Right lobe of liver (tissue), 4 donors: ENCODE data around the gene RAB36.

Experiments
- POLR2A ChIP-seq: fragments of 450-650 bp; IDR thresholded peaks from one replicate; pipeline ENCODE4 v1.6.1; 2017; ENCODE audit warnings: antibody characterized with exemption, mild to moderate bottlenecking
- TF ChIP-seq, protein P1 (sequence below), 4 donors: fragments of 200-600 bp in 3 of 4; fragments of 450-650 bp in 1 of 4; IDR thresholded peaks; one replicate each; pipeline versions ENCODE4 v1.5.1 to v1.8.0; 2016 to 2022; ENCODE audit warnings: antibody characterized with exemption in 4 of 4, mild to moderate bottlenecking in 2 of 4
- donor health status: DM: no; HTN: no; CAD: no.
- donor health status: DM: no; HTN: no; CAD: no.
- donor health status: DM: no; HTN: yes; CAD: no.

GRCh38 chr22:23177197-23177596 is 31.9 kb downstream of the RAB36 start:
- TF ChIP-seq POLR2A = no peak
- TF ChIP-seq, protein P1, sequence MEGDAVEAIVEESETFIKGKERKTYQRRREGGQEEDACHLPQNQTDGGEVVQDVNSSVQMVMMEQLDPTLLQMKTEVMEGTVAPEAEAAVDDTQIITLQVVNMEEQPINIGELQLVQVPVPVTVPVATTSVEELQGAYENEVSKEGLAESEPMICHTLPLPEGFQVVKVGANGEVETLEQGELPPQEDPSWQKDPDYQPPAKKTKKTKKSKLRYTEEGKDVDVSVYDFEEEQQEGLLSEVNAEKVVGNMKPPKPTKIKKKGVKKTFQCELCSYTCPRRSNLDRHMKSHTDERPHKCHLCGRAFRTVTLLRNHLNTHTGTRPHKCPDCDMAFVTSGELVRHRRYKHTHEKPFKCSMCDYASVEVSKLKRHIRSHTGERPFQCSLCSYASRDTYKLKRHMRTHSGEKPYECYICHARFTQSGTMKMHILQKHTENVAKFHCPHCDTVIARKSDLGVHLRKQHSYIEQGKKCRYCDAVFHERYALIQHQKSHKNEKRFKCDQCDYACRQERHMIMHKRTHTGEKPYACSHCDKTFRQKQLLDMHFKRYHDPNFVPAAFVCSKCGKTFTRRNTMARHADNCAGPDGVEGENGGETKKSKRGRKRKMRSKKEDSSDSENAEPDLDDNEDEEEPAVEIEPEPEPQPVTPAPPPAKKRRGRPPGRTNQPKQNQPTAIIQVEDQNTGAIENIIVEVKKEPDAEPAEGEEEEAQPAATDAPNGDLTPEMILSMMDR (IDR thresholded peaks at IDR 0.05) = no peak
